ACC112 (cell line): ENCODE measurements around the gene PTPRE.
A peak's percentile ranks its signal among the peaks of the same experiment; 100 is the strongest.

Experiments used
- H2AFZ ChIP-seq: fragments of 200-600 bp; sonication (generic); one replicate; pipeline ENCODE4 v1.6.0; 2017; ENCODE audit warnings: antibody characterized with exemption, low read length; ENCODE audit not compliant: unreplicated experiment
- H3K27ac ChIP-seq: fragments of 200-600 bp; sonication (generic); 2 replicates; pipeline ENCODE4 v1.5.1; 2014; ENCODE audit warnings: low read depth, mild to moderate bottlenecking, antibody characterized with exemption, low read length, moderate library complexity
- H3K27me3 ChIP-seq: fragments of 200-600 bp; sonication (generic); 2 replicates; pipeline ENCODE4 v1.6.1; 2014; ENCODE audit warnings: mild to moderate bottlenecking, antibody characterized with exemption, low read length, moderate library complexity, mixed read lengths; ENCODE audit not compliant: insufficient read depth
- H3K36me3 ChIP-seq: fragments of 200-600 bp; sonication (generic); 2 replicates; pipeline ENCODE4 v1.6.1; 2016; ENCODE audit warnings: mild to moderate bottlenecking, antibody characterized with exemption, low read length, moderate library complexity, mixed read lengths; ENCODE audit not compliant: insufficient read depth
- H3K4me1 ChIP-seq: fragments of 200-600 bp; sonication (generic); one replicate; pipeline ENCODE4 v1.6.1; 2016; ENCODE audit warnings: low read length, mixed read lengths; ENCODE audit not compliant: insufficient read depth, unreplicated experiment, control insufficient read depth
- H3K4me3 ChIP-seq: fragments of 200-600 bp; sonication (generic); 2 replicates; pipeline ENCODE4 v1.5.1; 2014; ENCODE audit warnings: mild to moderate bottlenecking, low read depth, low read length
- H3K79me2 ChIP-seq: fragments of 200-600 bp; sonication (generic); one replicate; pipeline ENCODE4 v1.6.0; 2016; ENCODE audit warnings: low read length; ENCODE audit not compliant: control insufficient read depth, unreplicated experiment, insufficient read depth

The PTPRE gene

DNA sequence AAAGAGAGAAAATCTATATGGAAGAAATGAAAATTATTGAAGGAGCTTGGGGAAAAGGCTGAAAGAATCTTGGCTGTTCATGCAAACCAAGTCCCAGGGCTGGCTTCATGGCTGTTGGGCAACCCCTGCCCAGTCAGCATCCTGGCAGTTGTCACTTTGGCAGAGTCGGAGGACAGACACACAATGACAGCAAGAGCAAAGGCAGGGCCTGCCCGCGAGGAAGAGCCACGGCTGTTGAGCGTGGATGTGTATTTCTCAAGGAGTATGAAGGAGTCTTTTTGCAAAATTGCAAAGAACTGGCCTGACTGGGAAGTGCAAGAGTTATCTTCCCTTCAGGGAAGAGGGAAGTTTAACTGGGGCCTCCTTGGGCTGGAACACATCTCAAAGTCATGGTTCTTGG lies 11.7 kb downstream of the PTPRE start:
- H3K36me3 ChIP-seq, result no peaks in the 10 kb centered on the region
- no peak overlapping the region for H3K4me3 ChIP-seq
- no peak overlapping the region for H3K27ac ChIP-seq
- peaks cover 34% of the 10 kb centered on the region for H3K4me1 ChIP-seq
- H2AFZ ChIP-seq, result no peak overlapping the region
- peaks cover under 1% of the 10 kb centered on the region for H3K79me2 ChIP-seq
- no peaks in the 10 kb centered on the region for H3K27me3 ChIP-seq

DNA sequence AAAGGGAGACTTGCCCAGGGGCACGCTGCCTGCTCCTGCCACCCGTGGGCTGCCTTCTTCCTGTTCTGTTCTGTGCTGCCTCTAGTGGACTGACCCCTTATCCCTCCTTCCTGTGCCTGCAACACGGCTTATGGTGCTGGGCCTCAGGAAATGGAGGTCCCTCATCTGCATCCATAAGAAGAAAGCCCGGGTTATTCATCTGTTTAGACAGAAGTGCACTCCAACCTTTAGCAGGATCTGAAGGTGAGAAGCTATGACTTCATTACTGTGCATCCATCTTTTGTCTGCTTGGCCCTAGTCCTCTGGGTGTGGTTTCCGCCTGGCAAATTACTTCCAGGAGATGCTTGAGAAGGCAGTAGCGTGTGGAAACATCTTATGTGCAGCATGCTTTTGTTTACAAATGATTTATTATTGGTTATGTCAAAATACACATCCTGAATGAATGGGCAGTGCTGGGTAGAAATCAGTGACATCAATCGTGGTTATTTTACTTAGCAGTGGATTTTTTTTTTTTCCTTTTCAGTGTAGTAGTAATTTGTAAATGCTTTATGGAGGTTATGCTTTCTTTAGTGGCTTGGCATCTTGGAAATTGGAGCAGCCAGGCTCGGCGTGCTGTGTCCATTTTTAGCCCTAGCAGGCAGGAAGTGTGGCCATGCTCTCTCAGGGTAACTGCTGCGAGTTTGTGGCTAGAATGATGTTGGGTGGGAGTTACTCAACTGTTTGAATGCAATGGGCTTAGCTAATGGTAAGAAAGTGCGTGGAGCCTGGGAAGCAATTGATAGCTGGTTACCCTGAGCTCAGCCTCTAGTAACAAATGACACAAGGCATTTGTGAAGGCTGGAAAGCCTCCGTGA lies 12.7 kb downstream of the PTPRE start:
- H3K4me1 ChIP-seq, result peaks cover 38% of the 10 kb centered on the region
- H3K36me3 ChIP-seq, result no peaks in the 10 kb centered on the region
- H2AFZ ChIP-seq, result no peak overlapping the region
- no peak overlapping the region for H3K4me3 ChIP-seq
- peak overlapping the region; percentile 15; the same call in 1 of the 2 replicates for H3K27ac ChIP-seq
- peaks cover 5% of the 10 kb centered on the region for H3K79me2 ChIP-seq
- H3K27me3 ChIP-seq, result no peaks in the 10 kb centered on the region

DNA sequence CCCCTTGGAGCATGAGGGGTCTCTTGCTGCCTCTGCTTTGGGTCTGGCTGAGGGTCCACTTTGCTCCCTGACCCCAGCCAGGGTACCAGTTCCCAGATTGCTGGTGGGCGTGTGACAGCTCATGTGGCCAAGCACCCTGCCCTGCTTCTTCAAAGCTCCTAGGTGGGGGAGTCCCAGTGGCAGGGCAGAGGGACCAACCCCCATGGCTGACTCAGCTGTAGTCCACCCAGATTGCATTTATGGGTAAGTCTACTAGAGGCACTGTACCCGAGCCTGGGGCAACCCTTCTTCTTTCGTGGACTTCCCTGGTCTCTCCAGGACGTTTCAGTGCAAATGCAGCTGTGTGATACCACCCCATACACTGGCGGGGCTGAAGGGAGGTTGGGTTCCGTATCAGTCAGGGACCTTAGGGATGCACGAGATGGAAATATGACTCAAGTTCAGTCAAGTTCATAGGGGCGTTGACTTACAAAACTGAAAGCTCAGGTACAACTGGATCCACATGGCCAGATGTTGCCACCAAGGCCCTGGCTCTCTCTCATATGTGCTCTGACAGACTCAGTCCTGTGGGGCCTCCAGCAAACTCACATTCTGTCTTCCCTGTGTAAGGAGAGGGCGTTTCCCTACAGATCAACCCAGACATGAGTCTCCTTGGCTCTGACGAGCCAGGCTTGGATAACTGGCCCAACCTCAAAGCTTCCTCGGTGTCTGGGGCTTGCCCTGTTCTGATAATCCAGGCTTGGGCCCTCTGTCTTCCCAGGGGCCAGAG lies 13.6 kb downstream of the PTPRE start:
- Histone ChIP-seq H3K4me1 (peaks cover 38% of the 10 kb centered on the region), H3K36me3 (no peaks in the 10 kb centered on the region), H3K79me2 (peaks cover 5% of the 10 kb centered on the region), H3K27ac (peak overlapping the region; percentile 15; the same call in 1 of the 2 replicates), H2AFZ (no peak overlapping the region), H3K27me3 (no peaks in the 10 kb centered on the region), H3K4me3 (no peak overlapping the region)

DNA sequence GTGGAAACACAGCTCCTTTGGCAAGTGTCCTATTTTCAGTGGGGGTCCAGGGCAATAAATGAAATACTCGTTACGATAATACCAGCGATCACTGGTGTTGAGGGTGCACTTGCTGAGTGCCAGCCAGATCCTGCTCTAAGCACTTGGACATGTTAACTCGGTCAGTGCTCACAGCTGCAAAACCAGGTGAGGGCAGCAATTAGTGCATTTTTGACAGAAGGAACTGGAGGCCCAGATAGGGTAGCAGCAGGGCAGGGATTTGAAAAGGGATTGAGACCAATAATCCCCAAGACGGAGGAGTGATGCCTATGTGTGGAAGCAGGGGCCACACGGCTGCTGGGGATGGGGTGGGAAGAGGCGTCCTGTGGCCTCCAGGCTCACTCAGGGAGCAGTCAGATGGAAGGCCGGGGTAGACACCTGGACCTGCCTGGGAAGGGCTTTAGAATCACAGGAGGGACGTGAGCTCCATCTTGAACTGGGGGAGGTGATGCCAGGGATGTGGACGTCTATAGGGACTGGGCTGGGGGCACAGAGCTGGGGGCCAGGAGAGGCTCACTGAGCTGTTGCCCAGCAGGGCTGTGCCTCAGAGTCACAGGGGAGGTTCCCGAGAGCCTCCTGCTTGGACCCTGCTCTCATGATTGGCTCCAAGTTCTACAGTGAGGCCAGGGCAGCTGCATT lies 14.3 kb downstream of the PTPRE start:
- no peak overlapping the region for H3K4me3 ChIP-seq
- peaks cover 38% of the 10 kb centered on the region for H3K4me1 ChIP-seq
- no peak overlapping the region for H3K27ac ChIP-seq
- no peak overlapping the region for H2AFZ ChIP-seq
- peaks cover 5% of the 10 kb centered on the region for H3K79me2 ChIP-seq
- H3K36me3 ChIP-seq, result no peaks in the 10 kb centered on the region
- H3K27me3 ChIP-seq, result no peaks in the 10 kb centered on the region

DNA sequence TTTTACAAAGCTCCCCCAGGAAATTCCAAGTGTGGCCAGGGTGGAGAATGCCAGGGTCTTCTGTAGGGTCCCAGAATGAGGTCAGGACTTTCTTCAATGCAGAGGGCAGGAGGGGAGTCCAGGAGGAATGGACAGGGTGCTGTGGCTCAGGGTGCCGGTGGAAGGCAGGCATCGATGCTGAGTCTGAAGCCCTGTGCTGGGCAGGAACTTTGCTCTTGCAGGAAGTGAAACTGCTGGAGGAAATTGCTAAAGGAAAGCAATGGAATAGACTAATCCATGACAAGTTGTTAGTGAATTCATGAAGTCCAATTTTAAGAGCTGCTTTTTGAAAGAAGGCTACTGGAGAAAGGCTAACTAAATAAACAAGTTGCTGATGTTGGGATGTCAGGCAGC lies 14.8 kb downstream of the PTPRE start:
- Histone ChIP-seq H3K79me2 (peaks cover 5% of the 10 kb centered on the region), H3K27me3 (no peaks in the 10 kb centered on the region), H3K4me1 (peaks cover 38% of the 10 kb centered on the region), H3K27ac (peak overlapping the region; percentile 72; the same call in 1 of the 2 replicates), H3K36me3 (no peaks in the 10 kb centered on the region), H3K4me3 (no peak overlapping the region), H2AFZ (no peak overlapping the region)

DNA sequence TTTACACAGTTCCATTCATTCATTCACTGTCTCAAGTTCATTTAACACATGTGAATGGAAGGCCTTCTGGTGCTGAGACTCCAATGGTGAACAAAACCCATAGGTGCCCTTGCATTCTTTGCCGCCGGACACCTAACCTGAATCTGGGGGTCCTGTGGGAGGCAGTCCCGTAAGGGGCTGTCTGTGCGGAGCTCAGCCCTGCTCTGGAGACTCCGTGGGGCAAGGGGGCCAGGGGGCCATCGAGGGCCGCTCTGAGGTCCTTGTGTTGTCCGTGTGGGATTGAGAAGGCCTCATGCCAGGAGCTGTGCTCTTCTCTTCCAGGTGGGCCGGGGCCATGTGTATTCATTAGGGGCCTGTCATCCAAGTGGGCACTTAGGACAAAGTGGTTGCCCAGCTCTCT lies 15.3 kb downstream of the PTPRE start:
- Histone ChIP-seq H2AFZ (no peak overlapping the region), H3K4me1 (peaks cover 39% of the 10 kb centered on the region), H3K4me3 (no peak overlapping the region), H3K27me3 (no peaks in the 10 kb centered on the region), H3K36me3 (no peaks in the 10 kb centered on the region), H3K27ac (peak overlapping the region; percentile 72), H3K79me2 (peaks cover 5% of the 10 kb centered on the region)

DNA sequence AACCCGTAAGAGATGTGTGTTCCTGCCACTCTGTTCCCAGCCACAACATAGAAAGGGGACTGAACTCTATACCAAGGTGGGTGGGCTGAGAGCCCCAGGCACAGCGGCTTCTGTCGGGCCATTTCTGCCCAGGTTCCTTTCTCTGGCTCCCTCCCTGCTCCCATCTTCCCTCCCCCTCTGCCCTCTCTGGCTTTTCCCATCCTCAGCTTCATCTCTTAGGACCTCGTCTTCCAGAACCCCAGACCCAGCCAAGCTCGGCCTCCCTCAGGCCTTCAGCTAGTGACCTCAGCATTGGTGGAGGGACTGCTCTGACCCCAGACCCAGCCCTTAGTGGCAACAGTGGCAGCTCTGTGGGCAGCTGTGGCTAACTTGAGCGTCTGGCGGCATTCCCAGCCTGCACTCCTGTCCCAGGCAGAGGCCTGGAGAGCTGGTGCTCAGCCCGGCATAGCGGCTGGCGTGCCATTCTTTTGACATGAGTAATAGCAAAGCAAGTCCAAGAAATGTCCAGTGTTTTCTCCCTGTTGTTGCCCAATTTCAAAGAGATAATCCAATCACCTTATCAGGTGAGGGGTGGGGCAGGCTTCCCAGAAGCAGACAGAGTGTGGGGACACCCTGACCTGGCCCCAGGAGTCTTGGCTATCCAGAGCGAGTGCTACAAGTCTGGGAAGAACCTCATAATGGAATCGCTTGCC lies 15.9 kb downstream of the PTPRE start:
- peak overlapping the region; percentile 54 for H2AFZ ChIP-seq

DNA sequence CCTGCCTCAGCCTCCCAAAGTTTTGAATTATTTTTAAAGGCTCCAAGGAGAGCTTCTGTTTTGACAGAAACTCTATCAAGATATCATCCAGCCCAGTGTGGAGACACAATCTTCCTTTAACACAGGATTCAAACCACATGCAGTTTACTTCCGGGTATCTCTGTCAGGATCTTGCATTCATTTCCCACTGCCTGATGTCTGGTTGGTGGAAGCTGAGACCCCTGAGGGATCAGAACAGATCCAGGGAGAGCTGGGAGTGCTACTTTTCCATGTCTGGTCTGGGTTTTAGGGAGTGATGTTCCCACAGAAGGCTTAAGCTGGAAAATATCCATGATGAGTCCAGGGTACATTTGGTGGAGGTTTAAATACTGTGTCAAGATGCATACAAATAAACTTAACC lies 16.7 kb downstream of the PTPRE start:
- Histone ChIP-seq H3K36me3 (no peaks in the 10 kb centered on the region), H3K79me2 (peaks cover 10% of the 10 kb centered on the region), H3K27me3 (no peaks in the 10 kb centered on the region), H3K4me1 (peaks cover 52% of the 10 kb centered on the region), H2AFZ (no peak overlapping the region), H3K27ac (peak overlapping the region; percentile 72), H3K4me3 (no peak overlapping the region)

More for the DNA sequence above, 15.9 kb downstream of the PTPRE start:
- no peak overlapping the region for H3K4me3 ChIP-seq
- peaks cover 45% of the 10 kb centered on the region for H3K4me1 ChIP-seq
- no peaks in the 10 kb centered on the region for H3K36me3 ChIP-seq
- peaks cover 10% of the 10 kb centered on the region for H3K79me2 ChIP-seq
- no peaks in the 10 kb centered on the region for H3K27me3 ChIP-seq
- peak overlapping the region; percentile 72 for H3K27ac ChIP-seq

DNA sequence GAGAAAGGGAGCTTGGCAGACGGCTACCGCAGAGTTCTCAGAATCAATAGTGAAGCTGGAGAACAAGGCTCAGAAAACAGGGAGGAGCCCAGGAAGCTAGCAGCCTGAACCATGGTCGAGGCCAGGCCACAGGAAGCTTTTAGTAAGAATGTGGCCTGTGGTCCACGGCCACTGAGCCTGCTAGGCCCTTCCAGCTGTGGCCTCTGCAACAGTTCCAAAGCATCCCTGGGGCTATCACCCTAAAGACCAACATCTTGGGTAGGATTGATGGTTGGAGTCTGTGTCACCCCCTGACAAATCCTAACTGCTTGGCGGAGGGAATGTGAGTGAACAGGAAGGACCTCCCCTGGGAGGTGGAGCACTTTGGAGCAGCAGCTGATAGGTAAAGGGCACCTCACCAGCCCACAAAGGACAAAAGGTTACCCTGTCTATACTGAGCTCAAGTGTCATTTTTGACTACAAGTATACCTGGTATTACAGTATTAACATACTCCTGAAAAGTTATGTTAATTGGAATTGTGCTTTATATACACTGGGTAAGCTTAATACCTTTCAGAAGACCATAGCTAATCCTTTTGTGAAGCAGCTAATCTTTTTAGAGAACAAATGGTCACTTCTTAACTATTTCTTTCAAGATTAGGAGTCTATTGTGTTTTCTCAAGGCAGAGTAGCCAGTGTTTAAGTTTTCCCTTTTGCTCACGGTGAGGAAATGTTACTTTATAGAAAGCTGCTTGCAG lies 18.7 kb downstream of the PTPRE start:
- Histone ChIP-seq H3K27me3 (no peaks in the 10 kb centered on the region), H3K36me3 (no peaks in the 10 kb centered on the region), H2AFZ (no peak overlapping the region), H3K4me1 (peaks cover 40% of the 10 kb centered on the region), H3K4me3 (no peak overlapping the region), H3K79me2 (peaks cover 16% of the 10 kb centered on the region), H3K27ac (no peak overlapping the region)
